ENCODE results near the gene SLC25A48. TPM values are rescaled to one million over a fixed set of nuclear protein-coding genes. Genes with fewer than 3 reads are reported as not detected.

SLC25A48 gene
- total RNA-seq, 2 experiments from 2014 or later = not detected

DNA sequence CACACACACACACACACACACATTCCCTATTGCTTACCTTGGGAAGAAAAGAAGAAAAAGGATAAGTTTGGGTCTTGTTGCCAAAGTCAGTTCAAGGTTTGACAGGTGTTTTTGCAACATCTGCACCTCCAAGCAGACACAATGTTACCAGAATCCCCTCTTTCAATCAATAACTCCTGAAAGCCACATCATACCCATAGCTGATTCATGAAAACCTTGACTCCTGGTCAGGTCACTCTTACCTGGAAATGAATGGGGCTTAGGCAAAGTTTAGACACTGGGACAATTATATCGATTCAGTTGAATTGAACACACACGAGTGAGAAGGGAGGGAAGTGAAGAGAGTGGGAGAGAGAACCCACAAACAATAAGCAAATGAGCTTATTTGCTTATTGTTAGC is 34.2 kb downstream of the SLC25A48 start:
- no peaks in the 10 kb centered on the region for H3K9me3 ChIP-seq (ENCODE audit: low read length)
- no peak overlapping the region for H2AFZ ChIP-seq (ENCODE audit: low read length)
- TF ChIP-seq CTCF (conservative IDR thresholded peaks at IDR 0.05; ENCODE audit: low read length) (no peak), EZH2phosphoT487 (IDR thresholded peaks at IDR 0.05; ENCODE audit: borderline replicate concordance, low read depth, low read length) (no peak)
- BruUV-seq (replicated peaks) = no TSS peak
- H4K20me1 ChIP-seq (ENCODE audit: insufficient read depth, low read length) = no peaks in the 10 kb centered on the region
- H3K36me3 ChIP-seq (ENCODE audit: insufficient read depth, low read length) = no peaks in the 10 kb centered on the region
- H3K27ac ChIP-seq (ENCODE audit: low read depth, low read length, poor library complexity, severe bottlenecking) = no peak overlapping the region
- no peaks in the 10 kb centered on the region for H3K9me2 ChIP-seq (ENCODE audit: insufficient read depth, low read length)
- no peaks in the 10 kb centered on the region for H3K4me1 ChIP-seq (ENCODE audit: insufficient read depth, low read length, poor library complexity, severe bottlenecking)
- H3K4me2 ChIP-seq (ENCODE audit: low read length) = no peak overlapping the region
- POLR2A ChIA-PET = no interaction called here
- intact Hi-C loops (cut with micrococcal nuclease; ENCODE audit: unreplicated experiment) = no loop called here
- H3K4me3 ChIP-seq (ENCODE audit: low read depth, low read length, poor library complexity, severe bottlenecking) = no peak overlapping the region
- no peaks in the 10 kb centered on the region for H3K79me2 ChIP-seq (ENCODE audit: insufficient read depth, low read depth, low read length)
- CTCF ChIA-PET (ENCODE audit: unreplicated experiment) = no interaction called here
- no peak for DNase-seq (ENCODE audit: low spot score)

DNA sequence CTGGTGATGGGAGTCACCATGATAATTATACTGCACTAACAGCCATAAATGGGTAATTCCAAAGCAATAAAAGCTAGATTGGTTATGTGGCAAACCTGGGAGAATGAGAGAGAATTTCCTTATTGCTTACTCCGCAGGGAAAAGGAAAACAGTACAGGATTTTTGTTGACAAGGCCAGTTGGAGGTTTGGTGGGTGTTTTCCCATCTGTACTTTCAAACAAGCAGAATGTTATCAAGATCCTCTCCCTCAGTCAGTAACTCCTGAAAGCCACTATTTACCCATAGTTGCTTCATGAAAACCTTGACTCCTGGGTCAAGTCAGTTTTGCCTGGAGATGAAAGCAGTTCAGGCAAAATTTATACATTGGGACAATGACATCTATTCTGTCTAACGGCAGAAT is 34.8 kb downstream of the SLC25A48 start:
- DNase-seq (ENCODE audit: low spot score) = no peak
- no peaks in the 10 kb centered on the region for H3K9me3 ChIP-seq (ENCODE audit: low read length)
- no peak overlapping the region for H2AFZ ChIP-seq (ENCODE audit: low read length)
- POLR2A ChIA-PET = no interaction called here
- H3K9me2 ChIP-seq (ENCODE audit: insufficient read depth, low read length) = no peaks in the 10 kb centered on the region
- no peak for TF ChIP-seq CTCF (conservative IDR thresholded peaks at IDR 0.05; ENCODE audit: low read length)
- TF ChIP-seq EZH2phosphoT487 (IDR thresholded peaks at IDR 0.05; ENCODE audit: borderline replicate concordance, low read depth, low read length) = no peak
- CTCF ChIA-PET (ENCODE audit: unreplicated experiment) = no interaction called here
- intact Hi-C loops (cut with micrococcal nuclease; ENCODE audit: unreplicated experiment) = no loop called here
- no peak overlapping the region for H3K4me3 ChIP-seq (ENCODE audit: low read depth, low read length, poor library complexity, severe bottlenecking)
- H3K27ac ChIP-seq (ENCODE audit: low read depth, low read length, poor library complexity, severe bottlenecking) = no peak overlapping the region
- H3K4me1 ChIP-seq (ENCODE audit: insufficient read depth, low read length, poor library complexity, severe bottlenecking) = no peaks in the 10 kb centered on the region
- H3K79me2 ChIP-seq (ENCODE audit: insufficient read depth, low read depth, low read length) = no peaks in the 10 kb centered on the region
- no peaks in the 10 kb centered on the region for H4K20me1 ChIP-seq (ENCODE audit: insufficient read depth, low read length)
- H3K4me2 ChIP-seq (ENCODE audit: low read length) = no peak overlapping the region
- BruUV-seq (replicated peaks) = no TSS peak
- no peaks in the 10 kb centered on the region for H3K36me3 ChIP-seq (ENCODE audit: insufficient read depth, low read length)

DNA sequence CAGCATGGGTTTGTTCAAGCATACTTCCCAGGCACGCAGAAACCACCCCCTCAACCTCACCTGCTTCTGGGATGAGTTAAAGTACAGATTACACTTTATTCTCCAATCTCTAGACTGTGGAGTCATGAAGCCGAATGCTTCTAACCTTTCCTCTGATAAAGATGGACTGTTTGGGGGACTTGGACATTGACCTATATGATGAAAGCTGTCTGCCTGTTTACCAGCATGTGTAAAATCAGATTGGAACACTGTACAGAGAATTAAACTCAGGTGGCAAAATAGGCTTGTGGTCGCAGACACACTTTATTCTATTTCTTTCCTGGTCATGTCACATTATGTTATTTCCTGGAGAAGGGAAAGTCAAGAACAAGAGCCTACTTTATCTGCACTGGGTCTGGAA is 35.5 kb downstream of the SLC25A48 start:
- Histone ChIP-seq H3K4me1 (ENCODE audit: insufficient read depth, low read length, poor library complexity, severe bottlenecking) (no peaks in the 10 kb centered on the region), H2AFZ (ENCODE audit: low read length) (no peak overlapping the region), H4K20me1 (ENCODE audit: insufficient read depth, low read length) (no peaks in the 10 kb centered on the region), H3K4me3 (ENCODE audit: low read depth, low read length, poor library complexity, severe bottlenecking) (no peak overlapping the region), H3K27ac (ENCODE audit: low read depth, low read length, poor library complexity, severe bottlenecking) (no peak overlapping the region), H3K36me3 (ENCODE audit: insufficient read depth, low read length) (no peaks in the 10 kb centered on the region), H3K9me2 (ENCODE audit: insufficient read depth, low read length) (no peaks in the 10 kb centered on the region), H3K79me2 (ENCODE audit: insufficient read depth, low read depth, low read length) (no peaks in the 10 kb centered on the region), H3K4me2 (ENCODE audit: low read length) (no peak overlapping the region), H3K9me3 (ENCODE audit: low read length) (no peaks in the 10 kb centered on the region)
- intact Hi-C loops (cut with micrococcal nuclease; ENCODE audit: unreplicated experiment) = no loop called here
- TF ChIP-seq CTCF (conservative IDR thresholded peaks at IDR 0.05; ENCODE audit: low read length) (no peak), EZH2phosphoT487 (IDR thresholded peaks at IDR 0.05; ENCODE audit: borderline replicate concordance, low read depth, low read length) (no peak)
- no TSS peak for BruUV-seq (replicated peaks)
- CTCF ChIA-PET (ENCODE audit: unreplicated experiment) = no interaction called here
- no peak for DNase-seq (ENCODE audit: low spot score)
- POLR2A ChIA-PET = interaction anchor here (0.7 kb wide), 1 partner anchor 9 kb away, joined by 3 read pairs; no protein-coding TSS in a partner anchor

Measured in OCI-LY7 (cell line).